ENCODE data around the gene USP49.

DNA sequence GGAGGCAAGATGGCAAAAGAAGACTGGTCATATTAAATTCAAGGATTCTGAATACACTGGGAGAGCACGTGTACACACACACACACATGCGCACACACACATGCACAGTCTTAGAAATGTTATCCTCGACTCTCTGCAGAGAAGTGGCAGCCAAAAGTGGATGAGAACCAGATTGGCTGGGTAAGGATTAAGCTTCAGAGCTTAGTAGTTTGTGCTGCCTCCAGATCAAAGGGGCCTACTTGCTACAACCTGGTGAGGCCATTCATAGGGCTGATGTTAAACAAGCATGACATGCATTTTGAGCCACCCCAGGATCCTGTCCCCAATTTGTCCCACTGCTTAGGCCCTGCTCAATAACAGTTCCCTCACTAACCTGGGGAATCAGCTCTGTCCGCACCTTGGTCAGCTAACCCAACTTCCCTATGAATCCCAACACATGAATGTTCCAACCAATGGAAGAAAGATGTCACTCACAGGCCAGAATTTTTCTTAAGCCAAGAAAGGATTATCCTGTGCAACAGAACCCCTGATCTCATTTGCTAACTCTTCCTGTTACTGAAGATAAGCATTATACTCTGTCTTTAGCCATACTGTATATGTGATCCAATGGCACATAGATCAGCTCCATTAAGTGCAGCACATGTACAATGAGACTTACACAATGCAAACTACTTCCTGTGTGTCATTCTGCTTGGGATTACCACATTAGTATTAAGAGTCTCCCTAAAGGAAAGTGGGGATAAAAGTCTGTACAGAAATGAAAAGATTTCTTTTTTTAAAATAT, 76.7 kb downstream of the USP49 start:
- no peak for TF ChIP-seq CTCF (IDR thresholded peaks at IDR 0.05)
- TF ChIP-seq POLR2A (IDR thresholded peaks at IDR 0.05), result no peak
- no peak for TF ChIP-seq POLR2AphosphoS5 (IDR thresholded peaks at IDR 0.05)
- no peak for TF ChIP-seq EP300 (IDR thresholded peaks at IDR 0.05)
